Measurements from ENCODE around the gene TMA7. TPM values are rescaled to one million over a fixed set of nuclear protein-coding genes. Genes with fewer than 3 reads are reported as not detected.
A peak's percentile ranks its signal among the peaks of the same experiment; 100 is the strongest.

Gene TMA7
- total and polyA plus RNA-seq, 2 of the 13 experiments (the other 11 are each of a cell fraction or from before 2014, with no cell fraction given): 100 to 486 TPM

DNA sequence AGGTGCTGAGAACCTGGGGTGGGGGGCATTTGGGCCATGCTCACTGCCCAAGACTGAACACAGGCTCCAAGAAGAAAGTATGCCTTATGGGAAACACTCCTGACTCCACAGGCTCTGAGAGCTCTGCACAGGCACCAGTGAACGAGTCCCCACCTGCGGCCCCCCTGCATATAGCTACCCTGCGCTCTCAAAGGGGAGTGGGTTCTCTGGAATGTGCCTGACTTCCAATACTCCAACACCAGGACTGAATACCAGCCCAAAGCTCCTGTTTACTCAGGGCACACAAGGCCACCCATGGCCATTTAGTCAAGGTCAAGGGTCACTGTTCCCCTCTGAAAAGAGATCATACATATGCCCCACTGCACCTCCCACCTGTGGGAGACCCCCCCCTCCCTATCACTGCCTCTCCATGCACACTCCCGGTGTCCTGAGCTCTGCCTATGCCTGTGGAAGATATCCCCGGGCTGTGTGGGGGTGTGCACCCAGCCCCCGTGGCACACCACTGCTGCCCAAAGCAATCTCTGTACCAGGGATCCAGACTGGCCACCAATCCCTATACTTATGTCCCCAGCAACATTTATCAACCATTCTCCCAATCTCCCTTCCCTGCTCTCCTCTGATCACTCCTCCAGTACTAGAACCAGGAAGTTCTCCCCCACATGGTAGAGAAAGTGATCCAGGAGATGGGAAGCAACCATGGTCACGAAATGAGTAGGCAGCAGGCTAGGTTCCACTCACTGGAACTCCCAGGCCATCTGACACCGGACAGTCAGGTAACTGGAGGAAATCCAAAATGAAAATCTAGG, 8.6 kb upstream of the TMA7 start (continued):
- TF ChIP-seq, protein P1, sequence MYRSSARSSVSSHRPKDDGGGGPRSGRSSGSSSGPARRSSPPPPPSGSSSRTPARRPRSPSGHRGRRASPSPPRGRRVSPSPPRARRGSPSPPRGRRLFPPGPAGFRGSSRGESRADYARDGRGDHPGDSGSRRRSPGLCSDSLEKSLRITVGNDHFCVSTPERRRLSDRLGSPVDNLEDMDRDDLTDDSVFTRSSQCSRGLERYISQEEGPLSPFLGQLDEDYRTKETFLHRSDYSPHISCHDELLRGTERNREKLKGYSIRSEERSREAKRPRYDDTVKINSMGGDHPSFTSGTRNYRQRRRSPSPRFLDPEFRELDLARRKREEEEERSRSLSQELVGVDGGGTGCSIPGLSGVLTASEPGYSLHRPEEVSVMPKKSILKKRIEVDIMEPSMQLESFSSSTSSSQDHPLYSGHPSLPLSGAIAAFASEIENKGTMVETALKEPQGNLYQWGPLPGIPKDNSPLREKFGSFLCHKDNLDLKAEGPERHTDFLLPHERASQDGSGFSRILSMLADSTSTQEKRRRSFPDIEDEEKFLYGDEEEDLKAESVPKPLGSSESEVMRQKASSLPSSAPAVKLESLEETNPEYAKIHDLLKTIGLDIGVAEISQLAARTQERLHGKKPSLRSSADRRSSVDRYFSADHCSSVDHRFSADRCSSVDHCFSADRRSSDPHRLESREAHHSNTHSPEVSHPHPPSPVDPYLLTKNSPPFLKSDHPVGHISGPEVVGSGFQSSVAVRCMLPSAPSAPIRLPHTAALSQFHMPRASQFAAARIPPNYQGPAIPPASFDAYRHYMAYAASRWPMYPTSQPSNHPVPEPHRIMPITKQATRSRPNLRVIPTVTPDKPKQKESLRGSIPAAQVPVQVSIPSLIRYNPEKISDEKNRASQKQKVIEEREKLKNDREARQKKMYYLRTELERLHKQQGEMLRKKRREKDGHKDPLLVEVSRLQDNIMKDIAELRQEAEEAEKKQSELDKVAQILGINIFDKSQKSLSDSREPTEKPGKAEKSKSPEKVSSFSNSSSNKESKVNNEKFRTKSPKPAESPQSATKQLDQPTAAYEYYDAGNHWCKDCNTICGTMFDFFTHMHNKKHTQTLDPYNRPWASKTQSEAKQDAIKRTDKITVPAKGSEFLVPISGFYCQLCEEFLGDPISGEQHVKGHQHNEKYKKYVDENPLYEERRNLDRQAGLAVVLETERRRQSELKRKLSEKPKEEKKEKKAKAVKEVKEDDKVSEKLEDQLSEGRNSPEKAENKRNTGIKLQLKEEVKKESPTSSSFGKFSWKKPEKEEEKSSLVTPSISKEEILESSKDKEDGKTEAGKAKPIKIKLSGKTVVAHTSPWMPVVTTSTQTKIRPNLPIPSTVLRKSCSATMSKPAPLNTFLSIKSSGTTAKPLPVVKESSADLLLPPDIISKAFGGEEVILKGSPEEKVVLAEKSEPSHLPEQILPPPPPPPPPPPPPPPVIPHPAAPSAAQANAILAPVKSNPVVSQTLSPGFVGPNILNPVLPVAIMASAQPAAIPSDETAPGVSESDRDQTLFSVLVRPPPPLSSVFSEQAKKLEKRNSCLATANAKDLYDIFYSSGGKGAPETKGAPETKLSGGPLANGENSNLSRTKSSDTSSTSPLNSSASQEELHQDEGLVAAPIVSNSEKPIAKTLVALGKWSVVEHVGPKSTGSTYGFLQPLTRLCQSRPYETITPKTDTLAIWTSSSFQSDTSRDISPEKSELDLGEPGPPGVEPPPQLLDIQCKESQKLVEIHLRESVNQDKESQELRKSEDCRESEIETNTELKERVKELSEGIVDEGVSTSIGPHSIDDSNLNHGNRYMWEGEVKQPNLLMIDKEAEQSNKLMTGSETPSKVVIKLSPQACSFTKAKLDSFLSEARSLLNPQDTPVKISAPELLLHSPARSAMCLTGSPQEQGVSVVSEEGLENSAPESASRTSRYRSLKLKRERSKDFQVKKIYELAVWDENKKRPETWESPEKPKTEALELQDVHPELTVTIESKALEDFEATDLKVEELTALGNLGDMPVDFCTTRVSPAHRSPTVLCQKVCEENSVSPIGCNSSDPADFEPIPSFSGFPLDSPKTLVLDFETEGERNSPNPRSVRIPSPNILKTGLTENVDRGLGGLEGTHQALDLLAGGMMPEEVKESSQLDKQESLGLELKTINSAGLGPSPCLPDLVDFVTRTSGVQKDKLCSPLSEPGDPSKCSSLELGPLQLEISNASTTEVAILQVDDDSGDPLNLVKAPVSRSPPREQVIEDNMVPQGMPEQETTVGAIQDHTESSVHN (CRISPR knock-in tag; IDR thresholded peaks at IDR 0.05): no peak
- peak; percentile 92 for TF ChIP-seq SALL1 (CRISPR knock-in tag; IDR thresholded peaks at IDR 0.05)
- peak; percentile 80 for TF ChIP-seq ETV5 (CRISPR knock-in tag; IDR thresholded peaks at IDR 0.05; ENCODE audit: borderline replicate concordance)
- TF ChIP-seq, protein P2, sequence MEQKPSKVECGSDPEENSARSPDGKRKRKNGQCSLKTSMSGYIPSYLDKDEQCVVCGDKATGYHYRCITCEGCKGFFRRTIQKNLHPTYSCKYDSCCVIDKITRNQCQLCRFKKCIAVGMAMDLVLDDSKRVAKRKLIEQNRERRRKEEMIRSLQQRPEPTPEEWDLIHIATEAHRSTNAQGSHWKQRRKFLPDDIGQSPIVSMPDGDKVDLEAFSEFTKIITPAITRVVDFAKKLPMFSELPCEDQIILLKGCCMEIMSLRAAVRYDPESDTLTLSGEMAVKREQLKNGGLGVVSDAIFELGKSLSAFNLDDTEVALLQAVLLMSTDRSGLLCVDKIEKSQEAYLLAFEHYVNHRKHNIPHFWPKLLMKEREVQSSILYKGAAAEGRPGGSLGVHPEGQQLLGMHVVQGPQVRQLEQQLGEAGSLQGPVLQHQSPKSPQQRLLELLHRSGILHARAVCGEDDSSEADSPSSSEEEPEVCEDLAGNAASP (CRISPR knock-in tag; IDR thresholded peaks at IDR 0.05; ENCODE audit: borderline replicate concordance): peak; percentile 93; the same call in 1 of the 2 replicates
- peak; percentile 61; the same call in 1 of the 2 replicates for TF ChIP-seq ZNF350 (CRISPR knock-in tag; IDR thresholded peaks at IDR 0.05; ENCODE audit: borderline replicate concordance, low read depth)
- no peak for TF ChIP-seq ZNF552 (CRISPR knock-in tag; IDR thresholded peaks at IDR 0.05; ENCODE audit: borderline replicate concordance)
- TF ChIP-seq ZNF431 (CRISPR knock-in tag; IDR thresholded peaks at IDR 0.05; ENCODE audit: borderline replicate concordance, low read depth): 0 out of 2 replicates have a peak, but pooled peaks have one; percentile 55
- peak; percentile 53; the same call in 1 of the 2 replicates for TF ChIP-seq ZMYM4 (CRISPR knock-in tag; IDR thresholded peaks at IDR 0.05)
- TF ChIP-seq, protein P3, sequence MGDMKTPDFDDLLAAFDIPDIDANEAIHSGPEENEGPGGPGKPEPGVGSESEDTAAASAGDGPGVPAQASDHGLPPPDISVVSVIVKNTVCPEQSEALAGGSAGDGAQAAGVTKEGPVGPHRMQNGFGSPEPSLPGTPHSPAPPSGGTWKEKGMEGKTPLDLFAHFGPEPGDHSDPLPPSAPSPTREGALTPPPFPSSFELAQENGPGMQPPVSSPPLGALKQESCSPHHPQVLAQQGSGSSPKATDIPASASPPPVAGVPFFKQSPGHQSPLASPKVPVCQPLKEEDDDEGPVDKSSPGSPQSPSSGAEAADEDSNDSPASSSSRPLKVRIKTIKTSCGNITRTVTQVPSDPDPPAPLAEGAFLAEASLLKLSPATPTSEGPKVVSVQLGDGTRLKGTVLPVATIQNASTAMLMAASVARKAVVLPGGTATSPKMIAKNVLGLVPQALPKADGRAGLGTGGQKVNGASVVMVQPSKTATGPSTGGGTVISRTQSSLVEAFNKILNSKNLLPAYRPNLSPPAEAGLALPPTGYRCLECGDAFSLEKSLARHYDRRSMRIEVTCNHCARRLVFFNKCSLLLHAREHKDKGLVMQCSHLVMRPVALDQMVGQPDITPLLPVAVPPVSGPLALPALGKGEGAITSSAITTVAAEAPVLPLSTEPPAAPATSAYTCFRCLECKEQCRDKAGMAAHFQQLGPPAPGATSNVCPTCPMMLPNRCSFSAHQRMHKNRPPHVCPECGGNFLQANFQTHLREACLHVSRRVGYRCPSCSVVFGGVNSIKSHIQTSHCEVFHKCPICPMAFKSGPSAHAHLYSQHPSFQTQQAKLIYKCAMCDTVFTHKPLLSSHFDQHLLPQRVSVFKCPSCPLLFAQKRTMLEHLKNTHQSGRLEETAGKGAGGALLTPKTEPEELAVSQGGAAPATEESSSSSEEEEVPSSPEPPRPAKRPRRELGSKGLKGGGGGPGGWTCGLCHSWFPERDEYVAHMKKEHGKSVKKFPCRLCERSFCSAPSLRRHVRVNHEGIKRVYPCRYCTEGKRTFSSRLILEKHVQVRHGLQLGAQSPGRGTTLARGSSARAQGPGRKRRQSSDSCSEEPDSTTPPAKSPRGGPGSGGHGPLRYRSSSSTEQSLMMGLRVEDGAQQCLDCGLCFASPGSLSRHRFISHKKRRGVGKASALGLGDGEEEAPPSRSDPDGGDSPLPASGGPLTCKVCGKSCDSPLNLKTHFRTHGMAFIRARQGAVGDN (CRISPR knock-in tag; IDR thresholded peaks at IDR 0.05): peak; percentile 75
- no peak; the same call in 1 of the 2 replicates for TF ChIP-seq ZNF558 (CRISPR knock-in tag; IDR thresholded peaks at IDR 0.05; ENCODE audit: borderline replicate concordance)
- TF ChIP-seq ZNF746 (CRISPR knock-in tag; IDR thresholded peaks at IDR 0.05): peak; percentile 96
- no peak for TF ChIP-seq LCORL (IDR thresholded peaks at IDR 0.05)
- peak; percentile 97 for TF ChIP-seq LCORL (CRISPR knock-in tag; IDR thresholded peaks at IDR 0.05)
- peak; percentile 83 for TF ChIP-seq MIXL1 (CRISPR knock-in tag; IDR thresholded peaks at IDR 0.05)
- no peak for TF ChIP-seq XBP1 (CRISPR knock-in tag; IDR thresholded peaks at IDR 0.05)
